Measurements from ENCODE around the gene LY9.

GRCh38 chr1:160823296-160823695, 27.3 kb downstream of the LY9 start:
- TF ChIP-seq POLR2AphosphoS5 (IDR thresholded peaks at IDR 0.05; ENCODE audit: low read depth, low read length) (no peak), CTCF (IDR thresholded peaks at IDR 0.05) (no peak)

Measured in SK-N-SH (cell line).